Loucy (cell line): ENCODE data around the gene ADAMTS14.

Experiments
- H2AFZ ChIP-seq: fragments of 200-600 bp; sonication (generic); 2 replicates; pipeline ENCODE4 v1.6.0; 2016; ENCODE audit warnings: antibody characterized with exemption, mild to moderate bottlenecking, low read length, moderate library complexity
- H3F3A ChIP-seq: fragments of 200-600 bp; 2 replicates; pipeline ENCODE4 v1.6.0; 2016; ENCODE audit warnings: antibody characterized with exemption, low read depth, mild to moderate bottlenecking
- H3K27me3 ChIP-seq: fragments of 200-600 bp; sonication (generic); 2 replicates; pipeline ENCODE4 v1.6.1; 2014; ENCODE audit warnings: low read length, mild to moderate bottlenecking; ENCODE audit not compliant: insufficient read depth, poor library complexity, severe bottlenecking
- H3K36me3 ChIP-seq: fragments of 200-600 bp; sonication (generic); 2 replicates; pipeline ENCODE4 v1.6.1; 2016; ENCODE audit warnings: low read length; ENCODE audit not compliant: insufficient read depth
- H3K4me1 ChIP-seq: fragments of 200-600 bp; sonication (generic); 2 replicates; pipeline ENCODE4 v1.5.1; 2014; ENCODE audit warnings: low read length, mild to moderate bottlenecking; ENCODE audit not compliant: insufficient read depth, poor library complexity, severe bottlenecking
- H3K4me2 ChIP-seq: fragments of 200-600 bp; sonication (generic); 2 replicates; pipeline ENCODE4 v1.6.0; 2014; ENCODE audit warnings: antibody characterized with exemption, low read length, low read depth, mild to moderate bottlenecking; ENCODE audit not compliant: poor library complexity, severe bottlenecking
- H3K4me3 ChIP-seq: fragments of 200-600 bp; sonication (generic); 2 replicates; pipeline ENCODE4 v1.5.1; 2014; ENCODE audit warnings: low read length, mild to moderate bottlenecking, mixed read lengths; ENCODE audit not compliant: poor library complexity, severe bottlenecking
- H3K79me2 ChIP-seq: fragments of 200-600 bp; sonication (generic); 2 replicates; pipeline ENCODE4 v1.6.1; 2014; ENCODE audit warnings: low read length; ENCODE audit not compliant: insufficient read depth
- H3K9ac ChIP-seq: fragments of 200-600 bp; sonication (generic); 2 replicates; pipeline ENCODE4 v1.6.0; 2014; ENCODE audit warnings: mild to moderate bottlenecking, low read depth, low read length, moderate library complexity; ENCODE audit not compliant: poor library complexity, severe bottlenecking
- H3K9me2 ChIP-seq: fragments of 200-600 bp; sonication (generic); replicated peaks from 2 replicates; pipeline ENCODE4 v1.6.1; 2016; ENCODE audit warnings: low read depth, low read length, mixed read lengths
- H3K9me3 ChIP-seq: fragments of 200-600 bp; sonication (generic); 2 replicates; pipeline ENCODE4 v1.6.1; 2014; ENCODE audit warnings: mild to moderate bottlenecking, antibody characterized with exemption, low read length, low read depth; ENCODE audit not compliant: insufficient read depth
- H4K20me1 ChIP-seq: fragments of 200-600 bp; sonication (generic); 2 replicates; pipeline ENCODE4 v1.6.0; 2014; ENCODE audit warnings: antibody characterized with exemption, low read length, mild to moderate bottlenecking; ENCODE audit not compliant: insufficient read depth, poor library complexity, severe bottlenecking
- EZH2phosphoT487 ChIP-seq: fragments of 200-600 bp; IDR thresholded peaks from 2 replicates; pipeline ENCODE4 v1.6.1; 2018; ENCODE audit warnings: antibody characterized with exemption, mild to moderate bottlenecking, moderate library complexity, borderline replicate concordance
- TF ChIP-seq, protein P1 (sequence below): fragments of 200-600 bp; sonication (generic); conservative IDR thresholded peaks from 2 replicates; pipeline ENCODE4 v1.5.1; 2014; ENCODE audit warnings: mild to moderate bottlenecking, antibody characterized with exemption, low read length

Gene ADAMTS14

DNA sequence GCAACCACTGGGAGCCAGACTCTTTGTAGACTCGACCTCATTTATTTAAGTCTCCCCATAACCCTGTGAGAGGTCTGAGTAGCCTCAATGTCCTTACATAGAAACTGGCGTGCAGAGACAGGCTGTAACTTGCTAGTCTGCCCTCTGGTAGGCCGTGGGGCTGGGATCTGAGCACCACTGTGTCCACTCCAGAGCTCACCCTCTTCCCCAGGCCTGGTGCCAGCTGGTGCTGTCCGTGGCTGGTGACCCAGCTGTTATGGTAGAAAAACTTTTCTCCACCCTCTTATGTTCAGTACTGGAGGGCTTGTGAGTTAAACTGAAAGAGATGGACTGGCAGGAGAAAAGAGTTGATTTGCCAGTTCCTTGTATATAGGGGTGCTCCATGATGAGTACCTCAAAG lies 41.9 kb downstream of the ADAMTS14 start:
- H3K9ac ChIP-seq = no peak overlapping the region
- no peaks in the 10 kb centered on the region for H3K4me1 ChIP-seq
- H3K27me3 ChIP-seq = no peaks in the 10 kb centered on the region
- no peak overlapping the region for H2AFZ ChIP-seq
- H3K9me3 ChIP-seq = no peaks in the 10 kb centered on the region
- H3K4me2 ChIP-seq = no peak overlapping the region
- no peaks in the 10 kb centered on the region for H3K79me2 ChIP-seq
- TF ChIP-seq, protein P1, sequence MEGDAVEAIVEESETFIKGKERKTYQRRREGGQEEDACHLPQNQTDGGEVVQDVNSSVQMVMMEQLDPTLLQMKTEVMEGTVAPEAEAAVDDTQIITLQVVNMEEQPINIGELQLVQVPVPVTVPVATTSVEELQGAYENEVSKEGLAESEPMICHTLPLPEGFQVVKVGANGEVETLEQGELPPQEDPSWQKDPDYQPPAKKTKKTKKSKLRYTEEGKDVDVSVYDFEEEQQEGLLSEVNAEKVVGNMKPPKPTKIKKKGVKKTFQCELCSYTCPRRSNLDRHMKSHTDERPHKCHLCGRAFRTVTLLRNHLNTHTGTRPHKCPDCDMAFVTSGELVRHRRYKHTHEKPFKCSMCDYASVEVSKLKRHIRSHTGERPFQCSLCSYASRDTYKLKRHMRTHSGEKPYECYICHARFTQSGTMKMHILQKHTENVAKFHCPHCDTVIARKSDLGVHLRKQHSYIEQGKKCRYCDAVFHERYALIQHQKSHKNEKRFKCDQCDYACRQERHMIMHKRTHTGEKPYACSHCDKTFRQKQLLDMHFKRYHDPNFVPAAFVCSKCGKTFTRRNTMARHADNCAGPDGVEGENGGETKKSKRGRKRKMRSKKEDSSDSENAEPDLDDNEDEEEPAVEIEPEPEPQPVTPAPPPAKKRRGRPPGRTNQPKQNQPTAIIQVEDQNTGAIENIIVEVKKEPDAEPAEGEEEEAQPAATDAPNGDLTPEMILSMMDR = no peak
- TF ChIP-seq EZH2phosphoT487 = no peak
- H3K9me2 ChIP-seq = no peaks in the 10 kb centered on the region
- no peaks in the 10 kb centered on the region for H3F3A ChIP-seq
- no peaks in the 10 kb centered on the region for H4K20me1 ChIP-seq
- no peak overlapping the region for H3K4me3 ChIP-seq
- H3K36me3 ChIP-seq = no peaks in the 10 kb centered on the region

DNA sequence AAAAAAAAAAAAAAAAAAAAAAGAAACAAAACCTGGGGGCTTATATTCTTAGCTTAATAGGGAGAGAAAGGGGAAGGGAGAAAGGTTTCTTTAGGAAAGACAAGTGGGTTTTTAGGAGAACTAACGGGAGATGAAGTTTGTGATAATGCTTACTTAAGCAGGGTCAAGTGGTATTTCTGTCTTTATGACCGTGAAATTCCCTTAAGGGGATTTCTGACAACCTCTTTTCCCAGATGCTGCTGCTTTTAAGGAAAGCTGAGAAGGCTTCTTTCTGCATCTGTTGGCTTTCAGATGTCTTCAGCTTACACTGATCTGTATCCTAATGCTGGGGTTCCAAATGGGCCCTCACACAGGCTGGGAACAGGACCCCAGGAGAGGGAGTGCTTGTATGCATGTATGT lies 42.6 kb downstream of the ADAMTS14 start:
- H3K9me2 ChIP-seq = no peaks in the 10 kb centered on the region
- H3F3A ChIP-seq = no peaks in the 10 kb centered on the region
- H3K79me2 ChIP-seq = no peaks in the 10 kb centered on the region
- TF ChIP-seq, protein P1 = no peak
- no peak for TF ChIP-seq EZH2phosphoT487
- H3K9me3 ChIP-seq = no peaks in the 10 kb centered on the region
- H3K36me3 ChIP-seq = no peaks in the 10 kb centered on the region
- H3K9ac ChIP-seq = no peak overlapping the region
- no peaks in the 10 kb centered on the region for H3K27me3 ChIP-seq
- no peaks in the 10 kb centered on the region for H4K20me1 ChIP-seq
- H3K4me1 ChIP-seq = no peaks in the 10 kb centered on the region
- H3K4me2 ChIP-seq = no peak overlapping the region
- H2AFZ ChIP-seq = no peak overlapping the region
- no peak overlapping the region for H3K4me3 ChIP-seq

DNA sequence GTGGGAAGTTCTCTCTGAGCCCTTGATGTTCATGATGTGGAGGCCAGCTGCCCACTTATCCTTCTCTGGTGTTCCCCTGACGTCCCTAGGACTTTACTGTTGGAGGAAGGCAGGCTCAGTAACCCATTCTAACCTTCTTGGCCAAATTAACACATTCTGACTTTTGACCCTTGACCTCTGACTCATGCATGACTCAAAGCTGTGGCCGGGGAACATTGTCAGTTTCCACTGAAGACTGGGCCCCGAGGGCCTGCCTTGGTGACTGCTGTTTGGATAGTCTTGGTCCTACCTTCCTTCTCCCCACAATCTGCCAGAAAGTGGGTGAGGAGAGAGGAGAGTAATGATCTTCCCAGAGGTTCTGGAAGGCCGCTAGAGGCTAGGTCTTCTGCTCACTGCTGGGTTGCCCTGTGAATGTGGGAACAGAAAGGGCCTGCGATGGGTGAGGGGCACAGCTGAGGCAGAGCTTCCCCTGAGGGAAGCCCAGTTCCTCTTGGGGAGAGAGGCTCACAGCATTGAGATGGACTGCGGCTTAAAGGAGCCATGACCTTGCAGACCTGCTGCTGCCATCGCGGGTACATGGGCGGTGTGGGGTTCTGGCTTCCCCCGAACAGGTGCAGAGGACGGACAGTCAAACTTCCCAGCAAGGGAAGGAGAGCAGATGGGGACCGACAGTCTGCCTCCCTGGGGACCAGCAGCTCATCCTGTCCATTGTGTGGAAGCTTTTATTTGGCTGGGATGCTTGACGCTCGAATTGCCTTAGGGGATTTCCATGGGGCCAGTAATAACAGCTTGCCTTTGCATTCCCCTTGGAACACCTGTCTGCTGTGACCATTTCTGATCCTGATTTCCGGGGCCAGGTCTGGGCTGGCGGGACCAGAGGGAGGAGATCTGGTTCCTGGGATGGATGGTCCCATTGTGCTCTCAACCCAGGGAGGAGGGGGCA lies 43.8 kb downstream of the ADAMTS14 start:
- no peaks in the 10 kb centered on the region for H3F3A ChIP-seq
- no peaks in the 10 kb centered on the region for H3K36me3 ChIP-seq
- TF ChIP-seq EZH2phosphoT487 = no peak
- TF ChIP-seq, protein P1 = no peak
- H4K20me1 ChIP-seq = no peaks in the 10 kb centered on the region
- no peak overlapping the region for H3K4me3 ChIP-seq
- H3K9me3 ChIP-seq = no peaks in the 10 kb centered on the region
- no peak overlapping the region for H3K4me2 ChIP-seq
- H3K9me2 ChIP-seq = no peaks in the 10 kb centered on the region
- no peaks in the 10 kb centered on the region for H3K27me3 ChIP-seq
- H3K9ac ChIP-seq = no peak overlapping the region
- H2AFZ ChIP-seq = no peak overlapping the region
- H3K4me1 ChIP-seq = no peaks in the 10 kb centered on the region
- no peaks in the 10 kb centered on the region for H3K79me2 ChIP-seq
